Parathyroid adenoma (tissue), 2 donors: Measurements from ENCODE around the gene RAET1G.
"Not testable (repeated sequence)": the region's sequence is repeated elsewhere in the genome, so short reads cannot be mapped to it uniquely, and the experiment has no call there.

Experiments used
- H2AFZ ChIP-seq: fragments of 300-600 bp; sonication (generic); one replicate; pipeline ENCODE4 v1.7.0; 2017; ENCODE audit warnings: antibody characterized with exemption, mild to moderate bottlenecking
- H3K27ac ChIP-seq: fragments of 300-600 bp; sonication (generic); one replicate; pipeline ENCODE4 v1.7.0; 2017
- H3K27me3 ChIP-seq: fragments of 300-600 bp; sonication (generic); one replicate; pipeline ENCODE4 v1.7.0; 2017; ENCODE audit warnings: low read length; ENCODE audit not compliant: control insufficient read depth, insufficient read depth
- H3K36me3 ChIP-seq: fragments of 300-600 bp; sonication (generic); one replicate; pipeline ENCODE4 v1.7.0; 2017; ENCODE audit warnings: low read length; ENCODE audit not compliant: control insufficient read depth, insufficient read depth
- H3K4me1 ChIP-seq: fragments of 300-600 bp; sonication (generic); one replicate; pipeline ENCODE4 v1.7.0; 2017; ENCODE audit warnings: control low read depth
- H3K4me2 ChIP-seq: fragments of 300-600 bp; sonication (generic); one replicate; pipeline ENCODE4 v1.7.0; 2017; ENCODE audit warnings: low read length
- H3K4me3 ChIP-seq: fragments of 300-600 bp; sonication (generic); one replicate; pipeline ENCODE4 v1.7.0; 2017; ENCODE audit warnings: low read depth, low read length
- H3K79me2 ChIP-seq: fragments of 300-600 bp; sonication (generic); one replicate; pipeline ENCODE4 v1.7.0; 2017; ENCODE audit warnings: control low read depth
- H3K9ac ChIP-seq: fragments of 300-600 bp; sonication (generic); one replicate; pipeline ENCODE4 v1.7.0; 2017; ENCODE audit warnings: mild to moderate bottlenecking
- H3K9me3 ChIP-seq: fragments of 300-600 bp; sonication (generic); one replicate; pipeline ENCODE4 v1.7.0; 2017; ENCODE audit warnings: low read length; ENCODE audit not compliant: control insufficient read depth
- TF ChIP-seq, protein P1 (sequence below): fragments of 300-600 bp; sonication (generic); IDR thresholded peaks from one replicate; pipeline ENCODE4 v1.7.0; 2017; ENCODE audit warnings: antibody characterized with exemption, mild to moderate bottlenecking
- donor health status: primary hyperparathyroidism.

The RAET1G gene, protein sequence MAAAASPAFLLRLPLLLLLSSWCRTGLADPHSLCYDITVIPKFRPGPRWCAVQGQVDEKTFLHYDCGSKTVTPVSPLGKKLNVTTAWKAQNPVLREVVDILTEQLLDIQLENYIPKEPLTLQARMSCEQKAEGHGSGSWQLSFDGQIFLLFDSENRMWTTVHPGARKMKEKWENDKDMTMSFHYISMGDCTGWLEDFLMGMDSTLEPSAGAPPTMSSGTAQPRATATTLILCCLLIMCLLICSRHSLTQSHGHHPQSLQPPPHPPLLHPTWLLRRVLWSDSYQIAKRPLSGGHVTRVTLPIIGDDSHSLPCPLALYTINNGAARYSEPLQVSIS

DNA sequence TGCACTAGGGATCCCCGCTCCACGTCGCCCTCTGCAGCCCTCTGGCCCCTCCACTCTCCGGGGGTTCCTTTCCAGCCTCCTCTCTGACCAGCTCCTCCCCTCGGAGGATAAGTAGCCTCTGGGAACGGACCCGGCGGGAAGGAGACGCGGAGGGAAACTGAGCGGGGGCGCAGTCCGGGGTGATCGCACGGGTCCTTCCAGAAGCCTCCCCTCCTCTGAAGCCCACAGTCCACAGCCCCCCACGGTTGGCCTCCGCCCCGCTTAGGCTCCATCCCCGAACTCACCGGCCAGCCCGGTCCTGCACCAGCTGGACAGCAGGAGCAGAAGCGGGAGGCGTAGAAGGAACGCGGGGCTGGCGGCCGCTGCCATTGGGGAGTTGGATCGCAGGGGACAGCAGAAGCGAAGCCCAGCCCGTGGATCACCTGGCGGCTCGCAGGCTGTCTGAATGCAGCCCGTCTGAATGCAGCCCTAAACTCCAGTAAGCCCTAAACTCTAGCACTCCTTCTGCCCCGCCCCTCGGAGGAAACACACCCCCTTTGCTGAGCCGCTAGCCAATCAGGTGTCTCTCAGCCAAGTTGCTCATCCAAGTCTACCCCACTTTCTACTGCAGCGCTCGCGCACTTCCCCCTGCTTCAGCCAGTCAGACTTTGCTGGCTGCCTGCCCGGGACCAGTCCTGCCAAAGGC, at the start of gene RAET1G:
TSS of gene RAET1G (minus strand) at position 480 of the 685 bp plus-strand sequence. CDS start at position 369, 111 bp downstream.
- Histone ChIP-seq H3K36me3 (no peaks in the 10 kb centered on the region), H3K79me2 (no peaks in the 10 kb centered on the region), H3K27ac (no peak within 1 kb of the TSS), H3K4me1 (peaks cover 4% of the 10 kb centered on the region), H3K4me3 (peak within 1 kb of the TSS; percentile 46), H3K9ac (no peak within 1 kb of the TSS), H3K27me3 (no peaks in the 10 kb centered on the region), H3K9me3 (no peaks in the 10 kb centered on the region), H2AFZ (peak within 1 kb of the TSS; percentile 91), H3K4me2 (peak within 1 kb of the TSS; percentile 93)
- TF ChIP-seq, protein P1, sequence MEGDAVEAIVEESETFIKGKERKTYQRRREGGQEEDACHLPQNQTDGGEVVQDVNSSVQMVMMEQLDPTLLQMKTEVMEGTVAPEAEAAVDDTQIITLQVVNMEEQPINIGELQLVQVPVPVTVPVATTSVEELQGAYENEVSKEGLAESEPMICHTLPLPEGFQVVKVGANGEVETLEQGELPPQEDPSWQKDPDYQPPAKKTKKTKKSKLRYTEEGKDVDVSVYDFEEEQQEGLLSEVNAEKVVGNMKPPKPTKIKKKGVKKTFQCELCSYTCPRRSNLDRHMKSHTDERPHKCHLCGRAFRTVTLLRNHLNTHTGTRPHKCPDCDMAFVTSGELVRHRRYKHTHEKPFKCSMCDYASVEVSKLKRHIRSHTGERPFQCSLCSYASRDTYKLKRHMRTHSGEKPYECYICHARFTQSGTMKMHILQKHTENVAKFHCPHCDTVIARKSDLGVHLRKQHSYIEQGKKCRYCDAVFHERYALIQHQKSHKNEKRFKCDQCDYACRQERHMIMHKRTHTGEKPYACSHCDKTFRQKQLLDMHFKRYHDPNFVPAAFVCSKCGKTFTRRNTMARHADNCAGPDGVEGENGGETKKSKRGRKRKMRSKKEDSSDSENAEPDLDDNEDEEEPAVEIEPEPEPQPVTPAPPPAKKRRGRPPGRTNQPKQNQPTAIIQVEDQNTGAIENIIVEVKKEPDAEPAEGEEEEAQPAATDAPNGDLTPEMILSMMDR, result no peak

- Histone ChIP-seq H3K9me3 (no peaks in the 10 kb centered on the region), H3K79me2 (no peaks in the 10 kb centered on the region), H3K4me2 (no peak overlapping the region)
These were observed 46.7 kb upstream of the RAET1G start for GRCh38 chr6:149969635-149970034.

GRCh38 chr6:149968909-149969308, 46.0 kb upstream of the RAET1G start:
- not testable (repeated sequence) for H2AFZ ChIP-seq, H3K4me3 ChIP-seq, H3K4me2 ChIP-seq, H3K9ac ChIP-seq, H3K27me3 ChIP-seq, H3K4me1 ChIP-seq, H3K79me2 ChIP-seq, H3K36me3 ChIP-seq, H3K9me3 ChIP-seq, H3K27ac ChIP-seq

More at GRCh38 chr6:149969635-149970034, 46.7 kb upstream of the RAET1G start:
- H3K9ac ChIP-seq, result no peak overlapping the region
- no peaks in the 10 kb centered on the region for H3K36me3 ChIP-seq
- no peak overlapping the region for H3K27ac ChIP-seq
- TF ChIP-seq, protein P1, result no peak
- no peak overlapping the region for H3K4me3 ChIP-seq
- no peaks in the 10 kb centered on the region for H3K4me1 ChIP-seq
- no peak overlapping the region for H2AFZ ChIP-seq
- H3K27me3 ChIP-seq, result no peaks in the 10 kb centered on the region

GRCh38 chr6:149967999-149968398, 45.1 kb upstream of the RAET1G start:
- not testable (repeated sequence) for H3K4me3 ChIP-seq, H3K9ac ChIP-seq, H3K4me1 ChIP-seq, H3K4me2 ChIP-seq, H3K27ac ChIP-seq, H3K79me2 ChIP-seq, H2AFZ ChIP-seq, H3K27me3 ChIP-seq, H3K36me3 ChIP-seq, H3K9me3 ChIP-seq

- H2AFZ ChIP-seq, result no peak overlapping the region
- H3K4me2 ChIP-seq, result no peak overlapping the region
- H3K79me2 ChIP-seq, result no peaks in the 10 kb centered on the region
- H3K27me3 ChIP-seq, result no peaks in the 10 kb centered on the region
- no peaks in the 10 kb centered on the region for H3K9me3 ChIP-seq
- no peaks in the 10 kb centered on the region for H3K4me1 ChIP-seq
- no peak overlapping the region for H3K4me3 ChIP-seq
- no peak overlapping the region for H3K9ac ChIP-seq
- TF ChIP-seq, protein P1, result no peak
- no peak overlapping the region for H3K27ac ChIP-seq
- H3K36me3 ChIP-seq, result no peaks in the 10 kb centered on the region
These were observed 44.7 kb upstream of the RAET1G start for GRCh38 chr6:149967591-149967990.

DNA sequence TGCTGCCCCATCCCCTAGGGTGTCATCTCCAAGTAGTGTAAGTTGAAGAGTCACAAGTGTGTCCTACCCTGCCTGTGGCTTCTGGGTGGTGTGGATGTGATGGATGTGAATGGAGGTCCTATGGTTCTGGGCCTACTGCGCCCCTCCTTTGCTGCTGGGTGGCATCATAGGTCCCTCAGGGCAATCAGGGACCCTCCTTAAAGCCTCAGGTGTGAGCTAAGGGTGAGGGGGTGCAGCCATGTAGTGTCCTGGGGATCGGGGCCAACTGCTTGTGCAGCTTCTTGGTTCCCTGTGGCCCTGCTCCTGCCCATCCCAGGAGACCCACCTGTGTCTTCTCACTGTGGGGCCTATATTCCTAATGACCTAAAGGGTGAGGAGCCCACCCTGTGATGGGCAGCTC, 43.4 kb upstream of the RAET1G start:
- not testable (repeated sequence) for H3K27ac ChIP-seq, H3K9ac ChIP-seq, H3K4me1 ChIP-seq, H3K79me2 ChIP-seq, H3K27me3 ChIP-seq, H3K36me3 ChIP-seq, H3K4me3 ChIP-seq, H3K4me2 ChIP-seq, H2AFZ ChIP-seq, H3K9me3 ChIP-seq
